ENCODE measurements around the gene DIP2C.
"Not testable (repeated sequence)": the region's sequence is repeated elsewhere in the genome, so short reads cannot be mapped to it uniquely, and the experiment has no call there.

Gene DIP2C

GRCh38 chr10:625333-625696 lies 64.2 kb downstream of the DIP2C start:
- peak; percentile 5 for DNase-seq

- DNase-seq: peak; percentile 53
Measured at GRCh38 chr10:624605-625332, 64.7 kb downstream of the DIP2C start.

GRCh38 chr10:624312-624604 lies 65.2 kb downstream of the DIP2C start:
- DNase-seq: no peak

- DNase-seq: no peak
Measured at GRCh38 chr10:623477-624311, 65.8 kb downstream of the DIP2C start.

- no peak for DNase-seq
Measured at GRCh38 chr10:623014-623413, 66.5 kb downstream of the DIP2C start.

GRCh38 chr10:621981-622740 lies 67.3 kb downstream of the DIP2C start:
- no peak for DNase-seq

- no peak for DNase-seq
Measured at GRCh38 chr10:621513-621912, 68.0 kb downstream of the DIP2C start.

GRCh38 chr10:620971-621370 lies 68.5 kb downstream of the DIP2C start:
- no peak for DNase-seq

GRCh38 chr10:620417-620816 lies 69.1 kb downstream of the DIP2C start:
- DNase-seq: peak; percentile 9

- no peak for DNase-seq
Measured at GRCh38 chr10:619710-620109, 69.8 kb downstream of the DIP2C start.

- DNase-seq: no peak
Measured at GRCh38 chr10:618229-618989, 71.1 kb downstream of the DIP2C start.

GRCh38 chr10:617471-617870 lies 72.0 kb downstream of the DIP2C start:
- DNase-seq: no peak

- DNase-seq: no peak
Measured at GRCh38 chr10:615583-616152, 73.8 kb downstream of the DIP2C start.

GRCh38 chr10:614790-615582 lies 74.5 kb downstream of the DIP2C start:
- no peak for DNase-seq

GRCh38 chr10:614139-614711 lies 75.2 kb downstream of the DIP2C start:
- no peak for DNase-seq

GRCh38 chr10:613271-614138 lies 76.0 kb downstream of the DIP2C start:
- no peak for DNase-seq

- DNase-seq: no peak
Measured at GRCh38 chr10:612696-613095, 76.8 kb downstream of the DIP2C start.

- DNase-seq: not testable (repeated sequence)
Measured at GRCh38 chr10:610642-611305, 78.7 kb downstream of the DIP2C start.

- no peak for DNase-seq
Measured at GRCh38 chr10:609868-610545, 79.5 kb downstream of the DIP2C start.

Data from suppressor macrophage treated with lipopolysaccharide for 4 hours (primary cell).